Activated CD8-positive, alpha-beta memory T cell treated with anti-CD3 and anti-CD28 coated beads, Interleukin-2, amount 50 U/mL, for 48 hours (primary cell): Measurements from ENCODE around the gene MDFIC.

Experiments used
- DNase-seq: peaks from one replicate; pipeline ENCODE4 v3.0.0-alpha.2; 2020

The MDFIC gene

DNA sequence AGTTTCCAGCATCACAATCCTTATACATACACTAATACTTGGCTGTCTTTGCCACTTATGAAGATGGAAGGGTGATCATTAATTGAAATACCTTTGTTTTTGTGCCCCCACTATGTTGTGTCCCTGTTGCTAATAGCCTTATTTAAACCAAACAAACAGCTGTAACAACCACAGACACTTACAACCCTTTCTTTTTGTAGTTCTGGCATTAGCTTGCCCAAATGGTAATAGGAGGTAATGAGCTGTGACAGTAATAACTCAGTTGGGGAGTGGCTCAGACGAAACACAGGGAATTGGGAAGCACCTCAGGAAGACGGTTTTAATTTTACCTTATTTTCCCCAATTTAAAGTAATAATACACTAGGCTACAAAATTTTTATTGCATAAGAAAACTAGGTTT, 83.4 kb downstream of the MDFIC start:
- DNase-seq = no peak

DNA sequence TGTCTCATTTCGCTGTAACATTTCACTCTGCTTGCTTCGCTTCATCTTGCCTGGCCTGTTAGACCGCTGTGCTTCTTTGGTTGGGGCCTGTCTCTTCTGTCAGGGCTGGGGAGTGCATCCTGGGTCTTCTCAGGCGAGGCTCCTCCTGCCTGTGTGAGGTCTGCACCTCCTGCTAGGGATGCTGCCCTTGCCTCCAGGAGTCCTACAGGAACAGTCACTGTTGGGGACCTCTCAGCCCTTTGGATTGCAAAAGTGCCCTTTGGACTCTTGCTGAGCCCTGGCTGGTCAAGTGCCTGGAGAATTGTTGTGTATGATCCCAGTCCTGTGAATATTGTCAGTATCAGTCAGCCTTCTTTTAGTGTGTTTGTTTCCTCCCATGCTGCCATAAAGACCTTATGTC, 84.1 kb downstream of the MDFIC start:
- no peak for DNase-seq

DNA sequence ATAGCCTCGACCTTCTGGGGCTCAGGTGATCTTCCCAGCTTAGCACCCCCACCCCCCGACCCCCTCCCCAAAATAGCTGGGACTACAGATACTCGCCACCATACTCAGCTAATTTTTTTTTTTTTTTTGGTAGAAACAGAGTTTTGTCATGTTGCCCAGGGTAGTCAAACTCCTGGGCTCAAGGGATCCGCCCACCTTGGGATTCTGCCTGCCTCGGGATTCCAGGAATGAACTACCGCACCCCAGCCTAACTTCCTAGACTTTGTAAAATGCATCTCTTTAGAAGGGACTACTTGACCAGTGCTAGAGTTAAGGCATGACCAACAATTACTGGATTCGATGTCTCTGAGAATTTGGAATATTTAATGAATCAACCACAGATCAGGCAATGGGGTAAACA, 85.9 kb downstream of the MDFIC start:
- DNase-seq = no peak

DNA sequence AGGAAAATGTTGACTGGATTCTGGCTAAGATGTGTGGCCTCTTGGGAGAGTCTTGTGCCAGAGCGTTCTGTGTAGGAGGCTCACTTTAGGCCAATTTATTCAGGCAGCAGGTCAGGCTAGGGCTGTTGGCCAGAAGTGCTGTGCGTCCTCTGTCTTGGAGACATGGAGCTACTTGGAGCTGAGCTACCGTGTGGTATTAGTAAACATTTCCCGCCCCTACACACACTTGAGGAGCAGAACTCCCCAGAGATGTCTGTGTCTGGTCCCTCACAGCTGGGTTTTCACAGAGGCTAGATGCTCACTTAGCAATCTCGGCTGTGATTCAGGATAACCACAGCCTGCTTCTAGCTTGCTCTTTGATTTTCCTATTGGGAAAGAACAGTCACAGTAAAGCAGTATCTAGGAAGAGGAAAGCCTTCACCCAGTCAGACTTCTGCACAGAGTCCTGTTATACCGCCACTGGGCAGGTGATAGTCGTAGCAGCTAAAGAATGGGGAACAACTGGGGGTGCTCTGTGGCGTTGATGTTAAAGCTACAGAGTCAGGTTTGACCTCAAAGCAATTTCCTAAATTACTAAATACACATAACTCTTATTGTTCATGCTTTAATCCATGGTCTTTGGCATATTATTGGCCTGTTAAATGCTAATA, 86.7 kb downstream of the MDFIC start:
- DNase-seq = no peak

DNA sequence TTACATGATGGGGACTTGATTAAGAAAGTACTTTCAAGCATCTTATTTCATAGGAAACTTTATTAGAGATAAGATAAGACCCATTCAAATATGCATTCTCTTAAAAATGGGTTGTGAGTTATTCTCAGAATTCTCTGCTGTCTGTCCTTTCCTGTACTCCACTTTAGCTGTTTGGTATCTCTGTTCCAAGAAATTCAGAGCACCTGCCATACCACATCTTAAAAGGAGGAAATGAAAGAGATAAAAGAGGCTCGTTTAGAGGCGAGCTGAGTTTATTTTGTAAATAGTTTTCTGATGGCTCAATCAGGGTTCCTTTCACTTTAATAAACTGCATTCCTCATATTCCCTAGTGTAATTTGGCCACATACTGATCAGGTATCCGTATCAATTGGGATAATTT, 87.2 kb downstream of the MDFIC start:
- DNase-seq = no peak

DNA sequence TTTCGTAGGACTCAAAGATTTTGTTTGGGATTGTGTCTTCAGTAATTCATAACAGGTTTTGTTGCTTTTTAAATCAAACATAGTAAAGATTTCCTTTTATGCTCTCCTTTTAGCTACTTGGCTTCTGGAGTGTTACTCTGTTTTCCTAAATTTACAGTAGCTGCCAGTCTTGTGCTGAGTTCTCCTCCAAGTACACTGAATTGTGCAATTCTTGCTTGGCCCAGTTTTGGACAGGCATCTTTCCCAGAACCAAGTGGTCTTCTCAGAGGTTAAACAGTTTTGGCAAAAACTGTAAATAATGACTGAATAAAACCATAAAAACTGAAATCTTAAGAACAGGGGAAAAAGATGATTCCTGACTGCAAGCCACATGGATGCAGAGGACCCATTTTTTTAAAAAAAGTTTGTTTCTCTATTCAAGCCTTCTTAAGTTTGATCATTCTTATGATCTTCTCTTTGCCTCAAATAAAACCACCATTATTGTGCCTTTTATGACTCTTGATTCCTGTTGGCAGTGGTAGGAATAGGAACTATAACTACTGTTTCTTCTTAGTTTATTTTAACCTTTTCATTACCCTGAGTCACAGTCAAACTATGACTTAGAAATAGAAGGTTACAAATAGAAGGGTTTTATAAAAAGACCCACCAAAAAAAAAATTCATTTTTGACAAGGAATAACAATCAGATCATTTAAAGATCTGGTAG, 88.0 kb downstream of the MDFIC start:
- DNase-seq = no peak

DNA sequence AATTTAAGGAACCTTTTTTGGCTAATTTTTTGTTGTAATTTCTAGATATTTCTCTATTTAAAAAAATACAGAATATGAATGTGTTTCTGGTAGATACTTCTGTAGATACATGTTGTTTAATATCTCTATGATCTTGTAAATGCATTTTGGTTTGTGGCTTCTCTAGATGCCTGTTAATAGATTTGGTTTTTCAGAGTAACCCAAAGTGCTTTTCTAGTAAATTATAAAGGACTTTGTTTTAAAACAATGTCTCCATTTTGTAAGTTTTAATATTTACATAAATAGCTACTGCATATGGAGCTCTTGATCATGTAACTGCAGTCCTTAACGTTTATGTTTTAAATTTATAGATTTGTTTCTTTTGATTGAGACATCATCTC, 88.5 kb downstream of the MDFIC start:
- no peak for DNase-seq

DNA sequence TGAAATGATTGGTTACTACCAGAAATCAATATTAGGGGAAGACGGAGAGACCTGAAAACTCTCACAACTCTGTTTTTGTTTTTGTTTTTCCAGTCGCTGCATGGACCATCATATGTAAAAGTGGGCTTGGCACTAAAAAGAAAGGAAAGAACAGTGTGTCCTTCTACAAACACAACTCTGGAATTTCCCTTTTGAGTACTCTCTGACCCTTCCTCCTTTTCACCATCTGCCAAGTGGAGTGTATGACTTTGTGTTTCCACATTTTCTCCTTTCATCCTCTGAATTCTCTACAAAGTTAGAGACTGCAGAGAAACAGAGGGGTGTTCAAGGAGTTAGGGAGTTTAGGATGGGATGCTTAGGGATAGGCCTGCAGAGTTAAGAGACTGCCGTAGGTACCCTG, 92.0 kb downstream of the MDFIC start:
- DNase-seq = no peak

DNA sequence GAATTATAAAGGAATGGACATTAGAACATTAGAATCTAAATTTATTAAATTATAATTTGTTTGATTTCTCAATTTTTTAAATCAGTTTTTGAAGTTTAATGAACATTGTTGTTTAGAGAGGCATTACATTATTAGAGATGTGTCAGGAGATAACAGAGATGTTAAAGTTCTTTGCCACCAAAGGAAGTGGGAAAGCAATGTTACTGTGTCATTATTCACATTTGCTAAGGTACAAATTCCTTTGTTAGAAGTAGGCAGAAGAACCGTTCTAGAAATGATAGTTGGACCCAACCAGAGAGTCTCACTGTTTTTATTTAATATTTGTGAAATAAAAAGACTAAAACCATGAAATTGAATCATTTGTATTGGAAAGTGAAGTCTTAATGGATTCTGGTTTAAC, 92.9 kb downstream of the MDFIC start:
- no peak for DNase-seq

DNA sequence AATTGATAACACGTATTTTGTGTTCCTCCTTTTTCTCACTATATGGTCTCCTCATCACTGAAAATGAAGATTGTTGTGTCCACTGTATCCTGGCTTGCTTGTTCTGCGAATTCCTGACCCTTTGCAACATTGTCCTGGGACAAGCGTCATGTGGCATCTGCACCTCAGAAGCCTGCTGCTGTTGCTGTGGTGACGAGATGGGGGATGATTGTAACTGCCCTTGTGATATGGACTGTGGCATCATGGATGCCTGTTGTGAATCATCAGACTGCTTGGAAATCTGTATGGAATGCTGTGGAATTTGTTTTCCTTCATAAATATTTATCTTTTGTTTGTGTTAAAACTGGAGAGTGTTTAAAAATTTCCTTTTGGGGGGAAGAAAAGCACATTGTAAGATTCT, 93.7 kb downstream of the MDFIC start:
- DNase-seq = no peak

DNA sequence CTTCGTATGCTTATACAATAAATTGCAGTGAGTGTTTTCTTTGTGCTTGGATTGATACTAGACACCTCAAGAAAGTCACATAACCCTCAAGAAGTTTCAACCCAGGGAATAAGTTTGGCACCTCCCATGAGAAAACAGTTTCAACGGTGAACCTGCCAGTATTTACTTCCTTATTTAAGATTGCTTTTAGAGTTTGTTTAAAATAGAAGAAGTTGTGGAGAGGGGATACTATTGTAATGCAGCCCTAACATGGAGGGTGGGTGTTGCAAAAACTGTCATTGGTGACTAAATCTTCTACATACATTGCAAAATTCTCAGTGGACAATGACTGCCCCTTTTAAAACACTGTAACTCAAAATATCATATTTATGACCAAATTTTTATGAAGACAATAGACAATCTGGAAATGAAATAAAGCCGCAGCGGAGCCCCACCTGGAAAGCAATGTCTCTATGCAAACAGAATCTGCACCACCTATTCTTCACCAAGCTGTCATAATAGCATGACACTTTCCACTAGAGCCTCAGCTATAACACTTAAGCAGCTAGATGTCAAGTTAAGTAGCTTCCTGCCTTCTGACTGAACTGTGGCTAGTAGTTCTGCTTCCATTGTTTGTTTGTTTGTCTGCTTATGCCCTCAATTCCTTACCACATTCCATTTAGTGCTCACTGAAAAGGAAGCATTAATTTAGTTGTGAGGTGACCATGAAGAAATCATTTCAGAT, 98.2 kb downstream of the MDFIC start:
- DNase-seq = no peak

DNA sequence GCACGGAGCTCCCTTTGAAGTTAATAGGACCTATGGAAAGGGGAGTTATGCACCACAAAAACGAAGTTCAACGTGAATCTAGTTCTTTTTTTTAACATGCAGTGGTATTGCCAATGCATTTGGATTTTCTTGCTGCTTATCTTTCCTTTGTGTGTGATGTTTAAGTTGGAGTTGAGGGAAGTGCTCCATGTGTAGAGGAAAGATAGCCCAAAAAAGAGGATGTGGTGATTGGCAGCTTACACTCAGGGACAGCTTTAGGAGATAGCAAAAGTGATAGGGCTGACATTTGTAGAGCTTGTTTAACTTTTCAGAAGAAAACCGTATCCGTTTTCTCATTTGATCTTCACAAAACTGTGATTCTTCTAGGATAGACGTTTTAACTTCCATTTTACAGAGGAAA, 101.3 kb downstream of the MDFIC start:
- DNase-seq = no peak

DNA sequence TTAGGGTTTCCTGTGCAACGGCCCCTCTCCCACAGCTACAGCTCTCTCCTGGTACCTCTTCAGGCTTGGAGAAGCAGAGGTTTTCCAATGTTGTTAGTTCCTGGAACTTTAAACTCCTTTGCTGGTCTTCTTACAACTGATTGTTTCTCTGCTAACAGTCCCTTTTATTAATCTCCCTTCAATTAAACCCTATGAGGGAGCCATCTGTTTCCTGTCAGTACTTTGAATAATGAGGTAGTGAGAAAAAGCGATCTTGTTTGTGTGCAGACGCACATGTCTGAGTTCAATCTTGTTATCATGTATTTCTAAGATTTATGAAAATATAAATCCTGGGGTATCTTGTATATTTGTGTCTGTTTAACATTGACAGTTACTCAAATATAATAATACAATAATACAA, 102.4 kb downstream of the MDFIC start:
- DNase-seq = no peak

DNA sequence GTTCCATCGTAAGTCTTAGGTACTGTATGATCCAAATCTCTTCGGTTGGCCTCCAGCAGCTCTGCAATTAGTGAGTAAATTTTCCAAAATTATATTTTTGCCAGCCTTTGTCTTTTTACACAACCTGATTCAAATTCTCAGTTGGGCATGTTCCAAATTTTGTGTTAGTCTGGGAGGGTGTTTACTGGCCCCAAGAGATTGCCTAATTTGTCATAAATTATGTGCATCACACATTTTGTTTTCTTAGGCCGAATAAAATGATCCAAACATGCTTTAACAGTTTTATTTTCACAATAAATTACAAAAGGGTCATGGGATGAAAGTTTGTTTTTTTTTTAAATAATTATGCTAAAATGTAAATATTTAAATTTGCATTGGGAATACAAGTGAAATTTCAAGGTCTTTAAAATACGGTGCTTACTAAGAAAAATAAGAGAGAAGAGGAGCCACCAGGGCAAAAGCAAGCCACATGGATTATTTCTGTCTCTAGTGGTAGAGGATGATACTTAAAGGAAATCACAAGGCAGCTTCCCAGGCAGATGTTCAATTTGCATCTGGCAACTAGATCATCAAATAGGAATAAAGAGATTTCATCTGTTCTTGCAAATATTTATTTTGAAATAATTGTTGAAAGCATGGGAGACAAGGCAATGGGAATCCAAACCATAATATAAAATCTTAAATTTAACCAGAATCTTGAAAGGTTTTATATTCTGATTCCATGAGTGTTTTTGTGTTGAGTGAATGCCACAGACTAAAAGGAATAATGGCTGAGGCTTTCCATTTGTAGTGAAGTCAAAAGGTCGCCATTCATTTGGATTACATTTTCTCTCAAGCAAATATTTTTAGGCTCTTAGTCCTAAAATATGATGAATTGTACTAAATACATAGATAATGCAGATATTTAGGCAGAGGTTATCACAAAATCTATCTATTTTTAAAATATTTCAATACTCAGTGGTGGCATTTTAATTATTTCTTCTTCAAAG, 111.1 kb downstream of the MDFIC start:
- no peak for DNase-seq

DNA sequence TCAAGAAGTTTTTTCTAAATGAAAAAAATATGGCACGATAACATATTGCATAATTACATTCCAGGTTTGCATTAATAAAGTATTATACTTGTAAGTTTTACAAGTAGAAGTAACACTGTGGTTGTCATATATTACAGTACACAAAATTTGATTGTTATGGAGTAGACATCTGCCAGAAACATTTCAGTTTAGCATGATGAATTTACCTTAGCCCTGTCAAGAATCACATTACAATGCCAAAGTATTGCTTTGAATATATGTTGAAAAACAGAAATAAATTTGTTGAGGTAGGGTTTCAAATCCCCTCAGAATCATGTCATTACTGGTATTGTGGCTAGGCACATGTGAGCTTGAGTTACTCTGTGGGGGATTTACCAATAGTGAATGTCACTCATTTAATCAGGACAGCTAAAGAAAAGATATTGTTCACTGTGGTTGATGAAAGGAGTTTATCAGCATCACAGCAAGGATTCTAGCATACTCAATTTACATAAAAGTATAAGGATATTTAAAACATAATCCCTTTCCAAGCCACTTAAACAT, 112.1 kb downstream of the MDFIC start:
- DNase-seq = no peak

DNA sequence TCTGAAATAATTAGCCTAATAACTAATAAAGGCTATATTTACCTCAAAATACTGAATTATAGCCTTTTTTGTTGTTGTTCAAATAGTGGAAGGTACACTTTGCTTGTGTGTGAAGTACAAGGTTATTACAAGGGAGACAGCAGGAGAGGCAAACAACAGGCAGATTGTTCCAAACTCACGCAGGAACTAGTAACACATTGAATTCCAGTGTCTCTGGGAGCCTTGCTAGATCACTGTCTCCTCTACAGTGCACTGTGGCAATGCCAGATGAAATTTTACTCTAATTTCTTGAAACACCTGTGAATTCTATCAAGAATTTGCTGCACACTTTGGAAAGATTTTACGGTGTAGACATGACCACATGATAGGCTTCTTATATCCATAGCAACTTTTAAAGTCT, 112.6 kb downstream of the MDFIC start:
- no peak for DNase-seq

DNA sequence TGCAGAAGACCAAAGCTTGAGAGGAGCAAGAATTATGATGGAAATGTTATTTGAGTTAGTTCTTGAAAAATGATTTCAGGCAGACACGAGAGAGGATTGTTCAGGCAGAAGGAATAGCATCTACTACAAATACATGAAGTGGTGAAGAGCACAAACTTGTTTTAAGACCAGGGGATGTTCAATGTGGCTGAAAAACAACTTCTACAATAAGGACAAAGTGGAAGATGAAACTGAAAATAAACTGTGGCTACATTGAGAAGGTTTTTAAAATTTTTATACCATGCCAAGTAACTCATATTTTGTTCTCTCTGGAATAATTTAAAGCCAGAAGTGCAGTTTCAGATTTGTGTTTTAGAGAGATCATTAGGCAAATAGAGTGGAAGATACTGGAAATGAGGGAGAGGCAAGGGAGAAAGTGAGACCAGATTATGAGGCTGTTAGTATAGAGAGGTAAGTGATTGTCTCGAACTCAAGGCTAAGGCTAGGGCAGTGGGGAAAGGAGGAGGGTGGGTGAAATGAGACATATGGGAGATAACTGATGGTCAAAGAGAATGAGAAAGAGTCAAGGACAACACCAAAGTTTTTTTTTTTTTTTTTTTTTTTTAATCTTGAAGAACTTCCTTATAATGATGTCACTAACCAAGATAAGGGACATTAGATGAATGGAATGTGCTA, 115.4 kb downstream of the MDFIC start:
- DNase-seq = no peak

DNA sequence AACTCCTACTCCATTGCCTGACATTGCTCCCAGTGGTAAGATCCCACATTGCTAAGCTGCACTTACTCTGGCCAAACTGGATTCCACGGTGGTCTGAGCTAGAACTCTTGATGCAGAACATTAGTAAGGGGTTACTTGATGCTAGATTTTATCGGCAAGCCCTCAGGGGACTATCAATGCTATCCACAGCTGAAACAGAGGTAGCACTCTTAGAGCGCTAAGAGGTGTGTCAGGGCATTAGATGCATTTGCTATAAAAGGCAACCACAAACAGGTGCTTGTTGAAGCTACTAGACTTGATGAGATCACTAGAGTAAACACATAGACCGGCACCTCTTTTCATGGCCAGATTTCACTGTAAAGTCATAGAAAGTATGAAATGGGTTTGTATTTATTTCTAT, 116.3 kb downstream of the MDFIC start:
- DNase-seq = no peak

DNA sequence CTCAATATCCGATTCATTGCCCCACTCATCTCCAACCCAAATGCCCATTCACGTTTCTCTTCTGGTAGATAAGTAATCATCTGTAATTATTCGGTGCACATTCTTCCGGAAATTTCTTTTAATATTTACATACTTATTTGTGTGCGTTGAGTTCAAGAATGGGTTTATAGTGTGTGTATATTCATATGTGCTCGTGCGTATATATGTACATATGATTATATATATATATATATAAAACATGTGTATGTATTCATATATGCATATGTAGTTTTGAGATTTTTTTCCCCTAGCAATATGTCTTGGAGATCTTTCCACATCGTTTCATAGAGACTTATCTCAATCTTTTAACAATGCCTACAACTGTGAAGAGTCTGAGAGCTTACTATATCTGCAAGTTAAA, 118.2 kb downstream of the MDFIC start:
- DNase-seq = no peak

DNA sequence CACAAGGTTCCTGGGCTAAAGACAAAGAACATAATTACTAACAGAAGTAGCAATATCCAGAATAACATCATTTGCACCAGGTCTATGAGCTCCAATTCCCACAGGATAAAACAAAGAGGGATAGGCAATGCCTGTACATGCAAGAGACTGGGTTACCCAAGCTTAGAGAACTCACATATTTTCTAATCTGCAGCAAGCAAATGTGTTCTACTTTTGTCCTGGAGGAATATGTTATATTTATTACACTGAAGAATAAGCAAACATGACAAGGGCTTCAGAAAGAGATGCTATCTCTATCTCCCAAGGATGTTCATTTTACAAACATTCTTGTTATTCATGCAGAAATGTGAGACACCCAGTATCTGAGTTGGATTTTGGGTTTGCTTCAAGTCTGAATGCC, 118.6 kb downstream of the MDFIC start:
- no peak for DNase-seq

DNA sequence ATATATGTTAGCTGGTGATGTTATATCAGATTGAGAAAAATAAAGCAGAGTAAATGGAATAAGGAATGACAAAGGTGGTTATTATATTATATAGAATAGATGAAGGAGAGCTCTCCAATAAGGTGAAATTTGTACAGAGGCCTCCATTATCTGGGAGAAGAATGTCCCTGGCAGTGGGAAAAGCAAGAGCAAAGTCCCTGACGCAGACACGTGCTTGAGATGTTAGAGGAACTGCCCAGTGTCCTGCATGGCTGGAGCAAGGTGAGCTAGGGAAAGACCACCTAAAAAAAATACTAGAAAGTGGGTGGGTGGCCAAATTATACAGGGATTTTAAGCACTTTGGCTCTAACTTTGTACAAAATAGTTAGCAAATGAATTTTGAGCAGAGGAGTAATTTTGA, 120.7 kb downstream of the MDFIC start:
- no peak for DNase-seq

DNA sequence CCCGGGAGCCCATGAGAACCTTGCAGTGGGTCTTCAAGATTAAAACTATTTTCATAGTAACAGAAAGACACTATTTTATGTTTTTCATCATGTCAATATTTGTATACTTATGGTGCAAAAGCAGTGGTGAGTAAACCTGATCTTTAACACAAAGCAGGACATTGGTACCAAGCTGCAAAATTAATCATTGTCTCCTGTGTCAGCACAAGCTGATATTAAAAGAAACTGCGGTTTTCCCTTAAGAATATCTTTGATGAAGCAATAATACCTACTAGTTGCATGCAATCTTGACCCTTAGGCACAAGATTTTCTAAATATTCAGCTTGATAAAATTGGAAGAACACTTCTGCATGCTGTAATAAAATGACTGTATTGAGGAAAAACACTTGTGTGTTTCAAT, 121.7 kb downstream of the MDFIC start:
- DNase-seq = no peak
